Activated CD4-positive, alpha-beta T cell treated with anti-CD3 and anti-CD28 coated beads, Interleukin-2, Interleukin-4, amounts not matched to agents 100 ng/mL and 50 ng/mL, durations not matched to agents 16 hours and 8 hours (primary cell): ENCODE data around the gene TP63.
"Not testable (repeated sequence)": the region's sequence is repeated elsewhere in the genome, so short reads cannot be mapped to it uniquely, and the experiment has no call there.

Experiments used
- DNase-seq: peaks from one replicate; pipeline ENCODE4 v3.0.0-alpha.2; 2020; ENCODE audit warnings: low spot score

TP63 gene

GRCh38 chr3:189625572-189625971, 5.6 kb upstream of the TP63 start:
- no peak for DNase-seq

GRCh38 chr3:189626286-189626685, 4.9 kb upstream of the TP63 start:
- DNase-seq, result no peak

- no peak for DNase-seq
Observed at GRCh38 chr3:189629803-189630455, 1.3 kb upstream of the TP63 start.

GRCh38 chr3:189630767-189631372, 319 bp upstream of the TP63 start:
- DNase-seq, result no peak

- DNase-seq, result no peak
Observed at GRCh38 chr3:189631409-189631808, 220 bp downstream of the TP63 start.

- no peak for DNase-seq
Observed at GRCh38 chr3:189632242-189632641, 1.1 kb downstream of the TP63 start.

- no peak for DNase-seq
Observed at GRCh38 chr3:189635339-189635738, 4.2 kb downstream of the TP63 start.

GRCh38 chr3:189636048-189636447, 4.9 kb downstream of the TP63 start:
- DNase-seq, result no peak

- DNase-seq, result no peak
Observed at GRCh38 chr3:189637750-189638149, 6.6 kb downstream of the TP63 start.

GRCh38 chr3:189638276-189639031, 7.3 kb downstream of the TP63 start:
- no peak for DNase-seq

GRCh38 chr3:189641776-189642175, 10.6 kb downstream of the TP63 start:
- no peak for DNase-seq

GRCh38 chr3:189646853-189647542, 15.8 kb downstream of the TP63 start:
- peak; percentile 15 for DNase-seq

- no peak for DNase-seq
Observed at GRCh38 chr3:189652042-189652441, 20.9 kb downstream of the TP63 start.

GRCh38 chr3:189655617-189656016, 24.4 kb downstream of the TP63 start:
- DNase-seq, result no peak

GRCh38 chr3:189659571-189659970, 28.4 kb downstream of the TP63 start:
- no peak for DNase-seq

- no peak for DNase-seq
Observed at GRCh38 chr3:189664311-189664710, 33.1 kb downstream of the TP63 start.

- not testable (repeated sequence) for DNase-seq
Observed at GRCh38 chr3:189672346-189672745, 41.2 kb downstream of the TP63 start.

- DNase-seq, result no peak
Observed at GRCh38 chr3:189673535-189673934, 42.3 kb downstream of the TP63 start.

- no peak for DNase-seq
Observed at GRCh38 chr3:189674249-189674913, 43.2 kb downstream of the TP63 start.

- DNase-seq, result no peak
Observed at GRCh38 chr3:189677667-189678066, 46.5 kb downstream of the TP63 start.

- DNase-seq, result no peak
Observed at GRCh38 chr3:189680723-189681122, 49.5 kb downstream of the TP63 start.
